ENCODE data around the gene FOXM1.
A peak's percentile ranks its signal among the peaks of the same experiment; 100 is the strongest.

The FOXM1 gene

GRCh38 chr12:2891240-2892053, 14.5 kb upstream of the FOXM1 start:
- H3K36me3 ChIP-seq (replicated peaks; ENCODE audit: insufficient read depth, low read length) = no peaks in the 10 kb centered on the region
- H4K20me1 ChIP-seq (ENCODE audit: insufficient read depth, low read length) = no peaks in the 10 kb centered on the region
- H3K79me2 ChIP-seq (ENCODE audit: low read length) = peaks cover 7% of the 10 kb centered on the region
- H3F3A ChIP-seq (ENCODE audit: insufficient read depth, low read length) = 0 out of 2 replicates have a peak, but pooled peaks cover 3% of the 10 kb centered on the region
- H3K9ac ChIP-seq (ENCODE audit: low read length) = peak overlapping the region; percentile 59
- H3K9me3 ChIP-seq (replicated peaks; ENCODE audit: insufficient read depth, low read length) = no peaks in the 10 kb centered on the region
- H3K4me2 ChIP-seq (ENCODE audit: low read depth, low read length) = peak overlapping the region; percentile 91
- H3K4me3 ChIP-seq (ENCODE audit: low read length) = peak overlapping the region; percentile 81
- H3K4me1 ChIP-seq (ENCODE audit: low read length) = 0 out of 2 replicates have a peak, but pooled peaks cover 4% of the 10 kb centered on the region
- TF ChIP-seq EZH2phosphoT487 (IDR thresholded peaks at IDR 0.05; ENCODE audit: low read length) = no peak
- no peak for TF ChIP-seq EZH2 (optimal IDR thresholded peaks at IDR 0.05; ENCODE audit: low read depth, low read length)
- TF ChIP-seq CTCF (IDR thresholded peaks at IDR 0.05; ENCODE audit: low read length) = no peak
- DNase-seq = peak; percentile 31
- H2AFZ ChIP-seq (ENCODE audit: low read length) = peak overlapping the region; percentile 72
- H3K27ac ChIP-seq (ENCODE audit: low read length) = no peak overlapping the region; the same call in 1 of the 2 replicates
- H3K9me2 ChIP-seq (replicated peaks; ENCODE audit: insufficient read depth, low read length) = no peaks in the 10 kb centered on the region
- no peaks in the 10 kb centered on the region for H3K27me3 ChIP-seq (replicated peaks; ENCODE audit: insufficient read depth, low read length)

- no peaks in the 10 kb centered on the region for H3K9me2 ChIP-seq (replicated peaks; ENCODE audit: insufficient read depth, low read length)
- 0 out of 2 replicates have a peak, but pooled peaks cover 4% of the 10 kb centered on the region for H3K4me1 ChIP-seq (ENCODE audit: low read length)
- H4K20me1 ChIP-seq (ENCODE audit: insufficient read depth, low read length) = no peaks in the 10 kb centered on the region
- peak within 1 kb of the TSS; percentile 70 for H3K9ac ChIP-seq (ENCODE audit: low read length)
- H3K27me3 ChIP-seq (replicated peaks; ENCODE audit: insufficient read depth, low read length) = no peaks in the 10 kb centered on the region
- peak within 1 kb of the TSS; percentile 91 for H3K4me2 ChIP-seq (ENCODE audit: low read depth, low read length)
- no peaks in the 10 kb centered on the region for H3K36me3 ChIP-seq (replicated peaks; ENCODE audit: insufficient read depth, low read length)
- H3K79me2 ChIP-seq (ENCODE audit: low read length) = peaks cover 7% of the 10 kb centered on the region
- H3K27ac ChIP-seq (ENCODE audit: low read length) = peak within 1 kb of the TSS; percentile 36; the same call in 1 of the 2 replicates
- peak within 1 kb of the TSS; percentile 81 for H3K4me3 ChIP-seq (ENCODE audit: low read length)
- H2AFZ ChIP-seq (ENCODE audit: low read length) = peak within 1 kb of the TSS; percentile 74
- DNase-seq = peak; percentile 97
- 0 out of 2 replicates have a peak, but pooled peaks cover 3% of the 10 kb centered on the region for H3F3A ChIP-seq (ENCODE audit: insufficient read depth, low read length)
- no peaks in the 10 kb centered on the region for H3K9me3 ChIP-seq (replicated peaks; ENCODE audit: insufficient read depth, low read length)
- TF ChIP-seq EZH2phosphoT487 (IDR thresholded peaks at IDR 0.05; ENCODE audit: low read length) = no peak
- TF ChIP-seq CTCF (IDR thresholded peaks at IDR 0.05; ENCODE audit: low read length) = no peak
- TF ChIP-seq EZH2 (optimal IDR thresholded peaks at IDR 0.05; ENCODE audit: low read depth, low read length) = no peak
Measured at GRCh38 chr12:2890388-2891239, 13.6 kb upstream of the FOXM1 start, which contains the start of gene TULP3. Gene TULP3 (plus strand): TSS chr12:2890891. CDS start chr12:2890948, 57 bp downstream.

GRCh38 chr12:2890001-2890387, 13.0 kb upstream of the FOXM1 start:
- Histone ChIP-seq H3K79me2 (ENCODE audit: low read length) (peaks cover 7% of the 10 kb centered on the region), H3K9ac (ENCODE audit: low read length) (peak overlapping the region; percentile 70), H2AFZ (ENCODE audit: low read length) (peak overlapping the region; percentile 74), H4K20me1 (ENCODE audit: insufficient read depth, low read length) (no peaks in the 10 kb centered on the region), H3K36me3 (replicated peaks; ENCODE audit: insufficient read depth, low read length) (no peaks in the 10 kb centered on the region), H3K4me3 (ENCODE audit: low read length) (peak overlapping the region; percentile 81), H3K27me3 (replicated peaks; ENCODE audit: insufficient read depth, low read length) (no peaks in the 10 kb centered on the region), H3K4me2 (ENCODE audit: low read depth, low read length) (peak overlapping the region; percentile 77), H3K4me1 (ENCODE audit: low read length) (0 out of 2 replicates have a peak, but pooled peaks cover 4% of the 10 kb centered on the region), H3K9me2 (replicated peaks; ENCODE audit: insufficient read depth, low read length) (no peaks in the 10 kb centered on the region), H3K9me3 (replicated peaks; ENCODE audit: insufficient read depth, low read length) (no peaks in the 10 kb centered on the region), H3K27ac (ENCODE audit: low read length) (peak overlapping the region; percentile 36; the same call in 1 of the 2 replicates), H3F3A (ENCODE audit: insufficient read depth, low read length) (0 out of 2 replicates have a peak, but pooled peaks cover 3% of the 10 kb centered on the region)
- TF ChIP-seq EZH2 (optimal IDR thresholded peaks at IDR 0.05; ENCODE audit: low read depth, low read length) (no peak), EZH2phosphoT487 (IDR thresholded peaks at IDR 0.05; ENCODE audit: low read length) (no peak), CTCF (IDR thresholded peaks at IDR 0.05; ENCODE audit: low read length) (no peak)
- no peak for DNase-seq

All from MM.1S (cell line).